ENCODE data around the gene GTPBP6.

GTPBP6 gene

GRCh38 chrX:338281-338835, 19.8 kb upstream of the GTPBP6 start:
- no peaks in the 10 kb centered on the region for H3K4me1 Mint-ChIP-seq
- H3K27me3 Mint-ChIP-seq (ENCODE audit: low read depth): peaks cover 7% of the 10 kb centered on the region
- H3K27ac Mint-ChIP-seq: no peak overlapping the region
- H3K9me3 Mint-ChIP-seq: peaks cover 20% of the 10 kb centered on the region
- TF ChIP-seq, protein P1, sequence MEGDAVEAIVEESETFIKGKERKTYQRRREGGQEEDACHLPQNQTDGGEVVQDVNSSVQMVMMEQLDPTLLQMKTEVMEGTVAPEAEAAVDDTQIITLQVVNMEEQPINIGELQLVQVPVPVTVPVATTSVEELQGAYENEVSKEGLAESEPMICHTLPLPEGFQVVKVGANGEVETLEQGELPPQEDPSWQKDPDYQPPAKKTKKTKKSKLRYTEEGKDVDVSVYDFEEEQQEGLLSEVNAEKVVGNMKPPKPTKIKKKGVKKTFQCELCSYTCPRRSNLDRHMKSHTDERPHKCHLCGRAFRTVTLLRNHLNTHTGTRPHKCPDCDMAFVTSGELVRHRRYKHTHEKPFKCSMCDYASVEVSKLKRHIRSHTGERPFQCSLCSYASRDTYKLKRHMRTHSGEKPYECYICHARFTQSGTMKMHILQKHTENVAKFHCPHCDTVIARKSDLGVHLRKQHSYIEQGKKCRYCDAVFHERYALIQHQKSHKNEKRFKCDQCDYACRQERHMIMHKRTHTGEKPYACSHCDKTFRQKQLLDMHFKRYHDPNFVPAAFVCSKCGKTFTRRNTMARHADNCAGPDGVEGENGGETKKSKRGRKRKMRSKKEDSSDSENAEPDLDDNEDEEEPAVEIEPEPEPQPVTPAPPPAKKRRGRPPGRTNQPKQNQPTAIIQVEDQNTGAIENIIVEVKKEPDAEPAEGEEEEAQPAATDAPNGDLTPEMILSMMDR (IDR thresholded peaks at IDR 0.05; ENCODE audit: unreplicated experiment in 3 of 3): no peak
- no peak overlapping the region for H3K4me3 Mint-ChIP-seq
- peaks cover 59% of the 10 kb centered on the region for H3K36me3 Mint-ChIP-seq (ENCODE audit: low read depth)

GRCh38 chrX:337331-337831, 18.8 kb upstream of the GTPBP6 start:
- H3K4me1 Mint-ChIP-seq: no peaks in the 10 kb centered on the region
- H3K4me3 Mint-ChIP-seq: no peak overlapping the region
- H3K9me3 Mint-ChIP-seq: peaks cover 20% of the 10 kb centered on the region
- peaks cover 7% of the 10 kb centered on the region for H3K27me3 Mint-ChIP-seq (ENCODE audit: low read depth)
- TF ChIP-seq, protein P1 (IDR thresholded peaks at IDR 0.05; ENCODE audit: unreplicated experiment in 3 of 3): no peak
- H3K36me3 Mint-ChIP-seq (ENCODE audit: low read depth): peaks cover 59% of the 10 kb centered on the region
- no peak overlapping the region for H3K27ac Mint-ChIP-seq

GRCh38 chrX:336227-336626, 17.6 kb upstream of the GTPBP6 start:
- H3K4me3 Mint-ChIP-seq: no peak overlapping the region
- peaks cover 11% of the 10 kb centered on the region for H3K27me3 Mint-ChIP-seq (ENCODE audit: low read depth)
- peaks cover 17% of the 10 kb centered on the region for H3K9me3 Mint-ChIP-seq
- TF ChIP-seq, protein P1 (IDR thresholded peaks at IDR 0.05; ENCODE audit: unreplicated experiment in 3 of 3): no peak
- no peaks in the 10 kb centered on the region for H3K4me1 Mint-ChIP-seq
- H3K27ac Mint-ChIP-seq: no peak overlapping the region
- H3K36me3 Mint-ChIP-seq (ENCODE audit: low read depth): peaks cover 48% of the 10 kb centered on the region

- H3K9me3 Mint-ChIP-seq: peaks cover 17% of the 10 kb centered on the region
- H3K27ac Mint-ChIP-seq: no peak overlapping the region
- peaks cover 11% of the 10 kb centered on the region for H3K27me3 Mint-ChIP-seq (ENCODE audit: low read depth)
- TF ChIP-seq, protein P1 (IDR thresholded peaks at IDR 0.05; ENCODE audit: unreplicated experiment in 3 of 3): no peak
- H3K4me1 Mint-ChIP-seq: no peaks in the 10 kb centered on the region
- H3K4me3 Mint-ChIP-seq: no peak overlapping the region
- H3K36me3 Mint-ChIP-seq (ENCODE audit: low read depth): peaks cover 45% of the 10 kb centered on the region
These were observed 17.2 kb upstream of the GTPBP6 start for GRCh38 chrX:335758-336155.

DNA sequence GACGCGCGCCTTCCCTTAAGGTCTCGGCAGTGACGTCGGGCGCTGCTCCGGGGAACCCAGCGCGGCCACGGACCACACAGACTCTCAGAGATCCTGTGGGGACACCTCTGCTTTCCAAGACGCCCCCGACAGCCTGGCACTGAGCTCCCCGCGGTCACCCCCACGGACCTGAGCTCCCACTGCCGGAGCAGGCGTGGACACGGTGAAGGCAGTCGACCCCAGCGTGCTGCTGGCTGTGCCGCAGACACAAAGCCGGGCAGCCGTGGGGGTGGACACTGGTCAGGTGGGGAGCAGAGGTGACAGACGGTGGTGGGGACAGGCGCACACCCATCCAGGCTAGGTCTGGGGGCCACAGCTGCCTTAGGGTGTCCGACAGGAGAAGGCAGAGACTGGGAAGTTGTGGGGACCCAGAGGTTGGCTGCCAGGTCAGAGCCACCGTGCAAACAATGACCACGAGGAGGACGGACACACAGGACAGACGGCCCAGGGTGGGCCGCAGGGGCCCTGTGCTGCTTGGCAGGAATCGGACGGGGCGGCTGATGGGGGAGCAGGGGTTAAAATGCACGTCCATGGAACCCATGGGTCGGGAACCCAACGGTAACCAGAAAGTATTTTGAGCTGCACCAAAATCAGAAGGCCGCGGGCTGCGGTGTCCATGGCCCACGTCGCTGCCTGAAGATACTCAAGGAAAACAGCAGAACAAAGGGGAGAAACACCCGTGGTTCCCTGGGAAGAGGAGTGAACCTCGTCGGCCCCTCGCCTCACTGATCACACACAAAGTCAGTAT, 16.6 kb upstream of the GTPBP6 start:
- H3K36me3 Mint-ChIP-seq (ENCODE audit: low read depth): peaks cover 42% of the 10 kb centered on the region
- peaks cover 17% of the 10 kb centered on the region for H3K9me3 Mint-ChIP-seq
- no peaks in the 10 kb centered on the region for H3K4me1 Mint-ChIP-seq
- no peak overlapping the region for H3K27ac Mint-ChIP-seq
- TF ChIP-seq, protein P1 (IDR thresholded peaks at IDR 0.05; ENCODE audit: unreplicated experiment in 3 of 3): no peak
- peaks cover 11% of the 10 kb centered on the region for H3K27me3 Mint-ChIP-seq (ENCODE audit: low read depth)
- no peak overlapping the region for H3K4me3 Mint-ChIP-seq
